Kidney (tissue), 14 donors: Measurements from ENCODE around the gene NT5DC4. TPM values are rescaled to one million over a fixed set of nuclear protein-coding genes. Genes with fewer than 3 reads are reported as not detected.

Experiments
- DNase-seq, 5 donors: peaks; one replicate each; pipeline ENCODE4 v3.0.0-alpha.2; 2013 to 2020
- FAIRE-seq: peaks from 2 replicates; lab custom pipeline; 2012; peaks lifted over from hg19 to GRCh38; lab: Jason Lieb, UNC
- H3K27ac ChIP-seq, 2 donors: one replicate each; pipeline ENCODE4 v1.7.0; 2013; ENCODE audit warnings: low read depth in 2 of 2, low read length in 2 of 2, inconsistent platforms in 1 of 2
- H3K27me3 ChIP-seq: one replicate; pipeline ENCODE4 v1.7.1; 2013; ENCODE audit warnings: low read length, inconsistent platforms; ENCODE audit not compliant: control insufficient read depth, insufficient read depth
- H3K36me3 ChIP-seq, 3 donors: one replicate each; pipeline versions ENCODE4 v1.7.0 to v1.7.1; 2013; ENCODE audit warnings: low read length in 3 of 3, control low read depth in 1 of 3, inconsistent platforms in 1 of 3; ENCODE audit not compliant: insufficient read depth in 3 of 3, control insufficient read depth in 2 of 3
- H3K4me1 ChIP-seq, 3 donors: one replicate each; pipeline versions ENCODE4 v1.7.0 to v1.7.1; 2013; ENCODE audit warnings: low read length in 3 of 3, inconsistent platforms in 1 of 3, low read depth in 1 of 3; ENCODE audit not compliant: control insufficient read depth in 2 of 3, insufficient read depth in 2 of 3
- H3K4me3 ChIP-seq, 3 donors: one replicate each; pipeline versions ENCODE4 v1.7.0 to v1.8.1; 2013; ENCODE audit warnings: low read length in 3 of 3, control low read depth in 1 of 3, inconsistent platforms in 1 of 3
- H3K9ac ChIP-seq, 3 donors: one replicate each; pipeline versions ENCODE4 v1.7.0 to v1.7.1; 2013; ENCODE audit warnings: low read length in 3 of 3, control low read depth in 1 of 3, inconsistent platforms in 1 of 3
- H3K9me3 ChIP-seq, 3 donors: one replicate each; pipeline versions ENCODE4 v1.7.0 to v1.7.1; 2013; ENCODE audit warnings: low read length in 3 of 3, control low read depth in 1 of 3, inconsistent platforms in 1 of 3; ENCODE audit not compliant: control insufficient read depth in 2 of 3, insufficient read depth in 1 of 3
- CTCF ChIP-seq: IDR thresholded peaks from 3 replicates; pipeline ENCODE4 v1.5.1; 2012; ENCODE audit warnings: mild to moderate bottlenecking, moderate library complexity, borderline replicate concordance; ENCODE audit not compliant: insufficient read depth; ENCODE audit errors: extremely low read depth
- intact Hi-C: fragments of 100-400 bp; cut with DNase I; formaldehyde crosslinking; loops from one replicate; pipeline ENCODE4 v1.11.1; 2022
- polyA plus RNA-seq: library from polyadenylated mRNA; stranded (reverse); fragments of 350-450 nt; fragmentation: Illumina TruSeq; extraction: RNeasy Lipid Tissue Mini Kit (QIAGEN cat#74804); gene quantifications from one replicate; pipeline ENCODE4 v1.2.3, GENCODE V29; 2014; ENCODE audit warnings: low read depth, low replicate concordance; ENCODE audit not compliant: insufficient read depth
- total RNA-seq: library from RNA; stranded (reverse); fragmentation: NEBNext Ultra II Directional; extraction: Animal tissue kit (Norgen Biotek cat#: 25700); gene quantifications from one replicate; pipeline ENCODE4 v1.2.1, GENCODE V29; 2021
- donor health status: control.
- donor health status: control.
- donor health status: control.
- donor health status: control.
- donor health status: control.
- donor health status: DM: yes; HTN: yes; CAD: no.
- donor health status: Normal renal cell carcinoma (clear cell type).

The NT5DC4 gene
- total and polyA plus RNA-seq, 2 donors from 2014 or later = not detected

GRCh38 chr2:112710956-112711750, 9.7 kb upstream of the NT5DC4 start:
- intact Hi-C loops = no loop called here
- TF ChIP-seq CTCF = no peak
- Histone ChIP-seq H3K9ac (no peak overlapping the region), H3K4me1 (peaks cover 0 to 8% (median 3%) of the 10 kb centered on the region in 3 donors), H3K27me3 (no peaks in the 10 kb centered on the region), H3K9me3 (no peaks in the 10 kb centered on the region), H3K4me3 (no peak overlapping the region), H3K36me3 (no peaks in the 10 kb centered on the region), H3K27ac (peak overlapping the region in 1 of 2 donors; percentile 69)
- DNase-seq (peak in 4 of 5 donors; percentile 22 to 64 (median 38)), FAIRE-seq (no peak)

GRCh38 chr2:112712465-112712864, 8.4 kb upstream of the NT5DC4 start:
- Histone ChIP-seq H3K9me3 (no peaks in the 10 kb centered on the region), H3K36me3 (no peaks in the 10 kb centered on the region), H3K9ac (no peak overlapping the region), H3K27ac (peak overlapping the region in 1 of 2 donors; percentile 22), H3K4me1 (peaks cover 0 to 7% (median 3%) of the 10 kb centered on the region in 3 donors), H3K4me3 (no peak overlapping the region), H3K27me3 (no peaks in the 10 kb centered on the region)
- intact Hi-C loops = no loop called here
- peak in 1 of 5 donors; percentile 22 for DNase-seq
- no peak for FAIRE-seq
- TF ChIP-seq CTCF = no peak

- FAIRE-seq (no peak), DNase-seq (peak in 3 of 5 donors; percentile 33 to 45 (median 40))
- H3K4me3 ChIP-seq = no peak overlapping the region
- H3K9me3 ChIP-seq = no peaks in the 10 kb centered on the region
- no peaks in the 10 kb centered on the region for H3K27me3 ChIP-seq
- no peak overlapping the region for H3K27ac ChIP-seq
- no peak overlapping the region for H3K9ac ChIP-seq
- intact Hi-C loops = no loop called here
- H3K36me3 ChIP-seq = no peaks in the 10 kb centered on the region
- TF ChIP-seq CTCF = no peak
- peaks cover 0 to 7% (median 3%) of the 10 kb centered on the region in 3 donors for H3K4me1 ChIP-seq
Measured at GRCh38 chr2:112712903-112713584, 7.8 kb upstream of the NT5DC4 start.
